GM12891 (cell line): ENCODE data around the gene SLC25A30.

Experiments
- POLR2A ChIP-seq: IDR thresholded peaks from 2 replicates; pipeline ENCODE4 v1.6.1; 2011; ENCODE audit warnings: low read depth, low read length, control low read depth
- POLR2AphosphoS5 ChIP-seq: IDR thresholded peaks from 2 replicates; pipeline ENCODE4 v1.6.1; 2011; ENCODE audit warnings: low read depth, low read length, control low read depth
- SPI1 ChIP-seq: IDR thresholded peaks from 2 replicates; pipeline ENCODE4 v1.6.1; 2011; ENCODE audit warnings: low read depth, low read length, control low read depth
- TAF1 ChIP-seq: IDR thresholded peaks from 2 replicates; pipeline ENCODE4 v1.6.1; 2011; ENCODE audit warnings: low read depth, low read length, control low read depth

DNA sequence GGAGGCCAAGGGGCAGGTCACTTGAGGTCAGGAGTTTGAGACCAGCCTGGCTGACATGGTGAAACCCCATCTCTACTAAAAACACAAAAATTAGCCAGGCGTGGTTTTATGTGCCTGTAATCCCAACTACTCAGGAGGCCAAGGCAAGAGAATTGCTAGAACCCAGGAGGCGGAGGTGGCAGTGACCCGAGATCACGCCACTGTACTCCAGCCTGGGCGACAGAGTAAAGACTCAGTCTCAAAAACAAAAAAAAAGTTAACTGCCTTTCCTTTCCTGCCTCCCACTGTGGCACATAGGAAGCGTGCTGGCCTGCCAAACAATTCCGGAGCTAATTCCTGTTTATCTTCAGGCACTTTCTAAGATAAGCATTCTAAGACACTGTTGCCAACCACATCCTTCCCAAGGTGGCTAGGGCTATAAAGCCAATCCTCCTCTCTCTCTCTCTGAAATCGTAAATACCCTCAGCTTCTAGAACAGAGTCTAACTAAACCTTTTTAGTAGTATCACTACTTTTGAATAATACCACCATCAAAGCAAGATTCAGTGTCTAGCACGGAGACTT is 21.6 kb downstream of the SLC25A30 start:
- TF ChIP-seq TAF1 (no peak), POLR2A (no peak), POLR2AphosphoS5 (no peak), SPI1 (no peak)
